Measurements from ENCODE around the gene ARHGAP19.
A peak's percentile ranks its signal among the peaks of the same experiment; 100 is the strongest.

ARHGAP19 gene

DNA sequence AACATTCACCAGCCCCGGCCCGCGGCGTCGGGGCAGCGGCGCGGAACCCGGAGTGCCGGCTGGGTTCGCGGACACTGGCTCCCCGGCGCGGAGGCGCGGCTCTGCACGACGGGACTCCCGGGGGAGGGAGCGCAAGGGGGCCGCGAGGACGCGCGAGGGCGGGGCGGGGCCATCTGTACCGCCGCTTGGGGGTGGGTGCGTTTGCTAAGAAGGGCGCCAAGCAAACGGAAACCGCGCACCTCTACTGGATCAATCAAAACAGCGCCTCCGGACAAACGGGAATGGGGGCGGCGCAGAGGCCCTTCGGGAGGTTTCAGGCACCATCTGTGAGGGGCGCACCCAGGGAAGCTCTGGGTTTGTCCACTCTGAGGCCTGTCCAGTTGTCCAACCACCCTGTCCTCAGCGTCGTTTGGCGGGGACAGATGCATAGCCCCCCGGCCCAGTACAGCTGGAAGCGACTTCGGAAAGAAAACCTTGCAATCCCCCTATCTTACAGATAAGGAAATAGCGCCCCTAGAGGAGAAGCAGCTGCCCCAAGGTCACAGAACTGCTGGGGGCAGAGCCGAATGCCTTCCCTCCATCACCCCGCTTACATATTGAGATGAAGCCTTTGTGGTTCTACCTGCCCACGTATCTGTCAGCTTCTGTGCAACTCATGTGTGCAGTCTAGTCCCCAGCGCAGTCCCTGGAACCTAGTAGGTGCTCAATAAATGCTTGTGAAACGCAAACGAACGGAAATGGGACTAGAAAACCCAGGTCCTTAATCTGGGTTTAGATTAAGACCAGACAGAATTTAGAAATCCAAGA, 96.0 kb downstream of the ARHGAP19 start:
- Histone ChIP-seq H3K9me3 (ENCODE audit: insufficient read depth, low read depth, low read length) (no peaks in the 10 kb centered on the region), H3K4ac (ENCODE audit: low read depth, low read length) (no peak overlapping the region), H2AFZ (ENCODE audit: insufficient read depth, low read length, poor library complexity) (peak overlapping the region; percentile 81), H3K4me3 (ENCODE audit: low read depth, low read length) (peak overlapping the region; percentile 59), H3K27me3 (ENCODE audit: insufficient read depth, low read length) (peaks cover 10% of the 10 kb centered on the region), H3K4me2 (ENCODE audit: low read length) (peak overlapping the region; percentile 90), H2BK5ac (ENCODE audit: low read depth, low read length, poor library complexity) (no peak overlapping the region), H3K4me1 (ENCODE audit: control insufficient read depth in 1 of 2, insufficient read depth in 2 of 2, low read length in 2 of 2) (peaks cover 0 to 3% of the 10 kb centered on the region in 2 experiments), H3K79me2 (ENCODE audit: control insufficient read depth, insufficient read depth, low read length, poor library complexity) (no peaks in the 10 kb centered on the region), H4K12ac (ENCODE audit: low read depth, low read length) (no peak overlapping the region), H4K8ac (ENCODE audit: low read depth, low read length) (no peak overlapping the region), H2AK5ac (ENCODE audit: low read length) (no peak overlapping the region), H2BK12ac (ENCODE audit: low read length) (no peak overlapping the region), H4K91ac (ENCODE audit: low read depth, low read length) (no peak overlapping the region), H3K36me3 (ENCODE audit: control insufficient read depth in 1 of 2, insufficient read depth in 2 of 2, low read length in 2 of 2) (no peaks in the 10 kb centered on the region), H2BK120ac (ENCODE audit: insufficient read depth, low read length, poor library complexity) (no peak overlapping the region), H3K14ac (ENCODE audit: low read length) (no peak overlapping the region), H3K27ac (ENCODE audit: low read depth, low read length) (no peak overlapping the region), H3K18ac (ENCODE audit: low read length) (no peak overlapping the region), H3K23ac (ENCODE audit: low read length) (no peak overlapping the region), H3K9ac (ENCODE audit: low read length) (no peak overlapping the region), H3K79me1 (ENCODE audit: low read length) (no peaks in the 10 kb centered on the region)
- WGBS (ENCODE audit: extremely low coverage, insufficient coverage, insufficient read length), result no CpG with 5 or more reads among the region's 56 CpGs
- peak in 1 of 2 donors; percentile 47 for DNase-seq

DNA sequence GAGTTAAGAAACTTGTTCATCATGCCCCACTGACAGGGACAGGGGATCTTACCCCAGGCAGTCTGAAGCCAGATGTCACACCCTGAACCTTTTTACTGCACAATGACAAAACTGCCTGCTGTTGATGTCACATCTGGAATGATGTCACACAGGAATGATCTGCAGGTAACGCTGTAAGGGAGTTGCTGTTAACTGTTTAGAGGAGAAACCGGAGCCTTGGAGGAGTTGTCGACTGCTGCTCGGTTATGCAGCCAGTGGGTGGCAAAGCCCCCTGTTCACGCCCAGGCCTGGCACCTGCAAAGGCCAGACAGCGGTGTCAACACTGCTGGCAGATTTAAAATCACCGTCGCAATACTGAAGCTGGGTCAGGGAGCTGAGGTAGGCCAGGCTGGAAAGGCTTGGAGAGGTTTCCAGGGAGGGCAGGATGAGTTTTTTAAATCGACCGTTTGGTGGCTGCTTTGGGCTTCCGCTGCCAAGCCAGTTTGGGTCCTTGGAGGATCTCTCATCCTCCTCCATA, 96.7 kb downstream of the ARHGAP19 start:
- WGBS (ENCODE audit: extremely low coverage, insufficient coverage, insufficient read length), result no CpG with 5 or more reads among the region's 11 CpGs
- no peak overlapping the region for H3K27ac ChIP-seq (ENCODE audit: low read depth, low read length)
- H3K4me1 ChIP-seq (ENCODE audit: control insufficient read depth in 1 of 2, insufficient read depth in 2 of 2, low read length in 2 of 2), result peaks cover 0 to 3% of the 10 kb centered on the region in 2 experiments

DNA sequence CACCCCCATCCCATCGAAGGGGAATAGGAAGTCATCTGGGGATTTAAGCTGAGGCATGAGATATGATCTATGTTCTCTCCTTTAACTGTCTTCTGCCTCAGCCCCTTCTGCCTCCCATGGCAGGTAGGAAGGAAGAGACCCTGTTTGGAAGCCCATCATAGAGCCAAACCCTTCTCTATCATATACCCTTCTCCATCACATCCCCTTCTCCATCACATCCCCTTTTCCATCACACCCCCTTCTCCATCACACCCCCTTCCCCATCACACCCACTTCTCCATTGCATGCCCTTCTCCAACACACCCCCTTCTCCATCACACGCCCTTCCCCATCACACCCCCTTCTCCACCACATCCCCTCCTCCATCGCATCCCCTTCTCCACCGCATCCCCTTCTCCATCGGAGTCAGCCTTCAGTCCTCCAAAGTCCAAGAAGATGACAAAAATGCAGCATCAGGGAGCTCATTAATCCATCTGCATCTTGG, 99.4 kb downstream of the ARHGAP19 start:
- DNase-seq, result no peak
- 100% methylated on average over 3 of the region's 5 CpGs for WGBS (ENCODE audit: extremely low coverage, insufficient coverage, insufficient read length)

More for the DNA sequence above, 96.7 kb downstream of the ARHGAP19 start:
- peak overlapping the region; percentile 62 for H2AFZ ChIP-seq (ENCODE audit: insufficient read depth, low read length, poor library complexity)
- no peak overlapping the region for H3K14ac ChIP-seq (ENCODE audit: low read length)
- no peak overlapping the region for H3K23ac ChIP-seq (ENCODE audit: low read length)
- H3K79me2 ChIP-seq (ENCODE audit: control insufficient read depth, insufficient read depth, low read length, poor library complexity), result no peaks in the 10 kb centered on the region
- no peaks in the 10 kb centered on the region for H3K79me1 ChIP-seq (ENCODE audit: low read length)
- no peak overlapping the region for H2BK5ac ChIP-seq (ENCODE audit: low read depth, low read length, poor library complexity)
- H3K27me3 ChIP-seq (ENCODE audit: insufficient read depth, low read length), result peaks cover 10% of the 10 kb centered on the region
- no peak overlapping the region for H4K12ac ChIP-seq (ENCODE audit: low read depth, low read length)
- no peak overlapping the region for H4K91ac ChIP-seq (ENCODE audit: low read depth, low read length)
- DNase-seq, result peak in 1 of 2 donors; percentile 18
- H3K9me3 ChIP-seq (ENCODE audit: insufficient read depth, low read depth, low read length), result no peaks in the 10 kb centered on the region
- no peak overlapping the region for H2BK120ac ChIP-seq (ENCODE audit: insufficient read depth, low read length, poor library complexity)
- H4K8ac ChIP-seq (ENCODE audit: low read depth, low read length), result no peak overlapping the region
- no peak overlapping the region for H3K9ac ChIP-seq (ENCODE audit: low read length)
- peak overlapping the region; percentile 42 for H3K4me3 ChIP-seq (ENCODE audit: low read depth, low read length)
- H3K36me3 ChIP-seq (ENCODE audit: control insufficient read depth in 1 of 2, insufficient read depth in 2 of 2, low read length in 2 of 2), result no peaks in the 10 kb centered on the region
- H3K4ac ChIP-seq (ENCODE audit: low read depth, low read length), result no peak overlapping the region
- no peak overlapping the region for H2AK5ac ChIP-seq (ENCODE audit: low read length)
- H3K4me2 ChIP-seq (ENCODE audit: low read length), result peak overlapping the region; percentile 90
- no peak overlapping the region for H3K18ac ChIP-seq (ENCODE audit: low read length)
- no peak overlapping the region for H2BK12ac ChIP-seq (ENCODE audit: low read length)

DNA sequence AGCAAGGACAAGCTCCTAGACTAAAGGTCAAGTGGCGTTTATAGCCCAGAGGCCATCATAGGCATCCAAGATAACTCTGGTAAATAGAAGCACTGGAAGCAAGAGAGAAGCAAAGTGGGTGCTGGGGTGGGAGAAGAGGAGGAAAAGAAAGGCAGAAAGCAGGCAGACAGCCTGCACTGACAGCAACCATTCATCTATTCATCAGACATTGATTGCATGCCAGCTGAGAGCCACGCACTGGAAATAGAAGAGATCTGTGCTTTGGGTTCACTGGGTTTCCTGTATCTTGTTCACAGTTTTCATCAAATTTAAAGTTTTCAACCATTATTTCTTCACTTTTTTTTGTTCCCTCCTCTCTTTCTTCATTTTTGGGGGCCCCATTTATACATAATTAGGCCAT, 102.0 kb downstream of the ARHGAP19 start:
- DNase-seq, result no peak
- H3K79me2 ChIP-seq (ENCODE audit: control insufficient read depth, insufficient read depth, low read length, poor library complexity), result no peaks in the 10 kb centered on the region
- no peak overlapping the region for H2AK5ac ChIP-seq (ENCODE audit: low read length)
- H2BK120ac ChIP-seq (ENCODE audit: insufficient read depth, low read length, poor library complexity), result no peak overlapping the region
- H4K8ac ChIP-seq (ENCODE audit: low read depth, low read length), result no peak overlapping the region
- no peak overlapping the region for H3K4me2 ChIP-seq (ENCODE audit: low read length)
- peaks cover 4% of the 10 kb centered on the region in 2 experiments for H3K4me1 ChIP-seq (ENCODE audit: control insufficient read depth in 1 of 2, insufficient read depth in 2 of 2, low read length in 2 of 2)
- no peak overlapping the region for H2AFZ ChIP-seq (ENCODE audit: insufficient read depth, low read length, poor library complexity)
- WGBS (ENCODE audit: extremely low coverage, insufficient coverage, insufficient read length), result no CpG with 5 or more reads among the region's 2 CpGs
- no peak overlapping the region for H3K4me3 ChIP-seq (ENCODE audit: low read depth, low read length)
- H2BK5ac ChIP-seq (ENCODE audit: low read depth, low read length, poor library complexity), result no peak overlapping the region
- no peaks in the 10 kb centered on the region for H3K36me3 ChIP-seq (ENCODE audit: control insufficient read depth in 1 of 2, insufficient read depth in 2 of 2, low read length in 2 of 2)
- H4K12ac ChIP-seq (ENCODE audit: low read depth, low read length), result no peak overlapping the region
- H4K91ac ChIP-seq (ENCODE audit: low read depth, low read length), result no peak overlapping the region
- peaks cover 17% of the 10 kb centered on the region for H3K27me3 ChIP-seq (ENCODE audit: insufficient read depth, low read length)
- H3K27ac ChIP-seq (ENCODE audit: low read depth, low read length), result no peak overlapping the region
- H2BK12ac ChIP-seq (ENCODE audit: low read length), result no peak overlapping the region
- no peak overlapping the region for H3K14ac ChIP-seq (ENCODE audit: low read length)
- no peaks in the 10 kb centered on the region for H3K9me3 ChIP-seq (ENCODE audit: insufficient read depth, low read depth, low read length)
- H3K4ac ChIP-seq (ENCODE audit: low read depth, low read length), result no peak overlapping the region
- H3K18ac ChIP-seq (ENCODE audit: low read length), result no peak overlapping the region
- H3K9ac ChIP-seq (ENCODE audit: low read length), result no peak overlapping the region
- H3K79me1 ChIP-seq (ENCODE audit: low read length), result no peaks in the 10 kb centered on the region
- no peak overlapping the region for H3K23ac ChIP-seq (ENCODE audit: low read length)

More for the DNA sequence above, 99.4 kb downstream of the ARHGAP19 start:
- no peak overlapping the region for H3K9ac ChIP-seq (ENCODE audit: low read length)
- no peak overlapping the region for H3K4me3 ChIP-seq (ENCODE audit: low read depth, low read length)
- peaks cover 0 to 3% of the 10 kb centered on the region in 2 experiments for H3K4me1 ChIP-seq (ENCODE audit: control insufficient read depth in 1 of 2, insufficient read depth in 2 of 2, low read length in 2 of 2)
- H2BK12ac ChIP-seq (ENCODE audit: low read length), result no peak overlapping the region
- H4K91ac ChIP-seq (ENCODE audit: low read depth, low read length), result no peak overlapping the region
- H4K12ac ChIP-seq (ENCODE audit: low read depth, low read length), result no peak overlapping the region
- H3K23ac ChIP-seq (ENCODE audit: low read length), result no peak overlapping the region
- no peak overlapping the region for H2AK5ac ChIP-seq (ENCODE audit: low read length)
- no peak overlapping the region for H3K14ac ChIP-seq (ENCODE audit: low read length)
- H2AFZ ChIP-seq (ENCODE audit: insufficient read depth, low read length, poor library complexity), result no peak overlapping the region
- no peak overlapping the region for H4K8ac ChIP-seq (ENCODE audit: low read depth, low read length)
- no peaks in the 10 kb centered on the region for H3K9me3 ChIP-seq (ENCODE audit: insufficient read depth, low read depth, low read length)
- no peak overlapping the region for H3K4ac ChIP-seq (ENCODE audit: low read depth, low read length)
- no peak overlapping the region for H2BK5ac ChIP-seq (ENCODE audit: low read depth, low read length, poor library complexity)
- no peak overlapping the region for H3K27ac ChIP-seq (ENCODE audit: low read depth, low read length)
- no peak overlapping the region for H3K4me2 ChIP-seq (ENCODE audit: low read length)
- peaks cover 10% of the 10 kb centered on the region for H3K27me3 ChIP-seq (ENCODE audit: insufficient read depth, low read length)
- H3K79me1 ChIP-seq (ENCODE audit: low read length), result no peaks in the 10 kb centered on the region
- no peak overlapping the region for H3K18ac ChIP-seq (ENCODE audit: low read length)
- H3K36me3 ChIP-seq (ENCODE audit: control insufficient read depth in 1 of 2, insufficient read depth in 2 of 2, low read length in 2 of 2), result no peaks in the 10 kb centered on the region
- no peak overlapping the region for H2BK120ac ChIP-seq (ENCODE audit: insufficient read depth, low read length, poor library complexity)
- H3K79me2 ChIP-seq (ENCODE audit: control insufficient read depth, insufficient read depth, low read length, poor library complexity), result no peaks in the 10 kb centered on the region

All from trophoblast cell (in vitro differentiated cells and primary cell).